HEK293 (cell line): ENCODE data around the gene LAG3.
A peak's percentile ranks its signal among the peaks of the same experiment; 100 is the strongest.

Experiments
- ELK4 ChIP-seq: IDR thresholded peaks from 2 replicates; pipeline ENCODE4 v1.6.1; 2011; ENCODE audit warnings: mild to moderate bottlenecking, low read depth, low read length, borderline replicate concordance
- GLIS2 ChIP-seq: fragments of 450-650 bp; formaldehyde crosslinking; IDR thresholded peaks from 2 replicates; pipeline ENCODE4 v1.5.1; 2016; ENCODE audit warnings: missing biosample characterization, missing genetic modification characterization
- HIC1 ChIP-seq: fragments of 450-650 bp; formaldehyde crosslinking; IDR thresholded peaks from 2 replicates; pipeline ENCODE4 v1.5.1; 2016; ENCODE audit warnings: missing biosample characterization, missing genetic modification characterization
- KLF1 ChIP-seq: fragments of 450-650 bp; formaldehyde crosslinking; IDR thresholded peaks from 2 replicates; pipeline ENCODE4 v1.5.1; 2016; ENCODE audit warnings: missing biosample characterization, missing genetic modification characterization
- KLF10 ChIP-seq: fragments of 450-650 bp; IDR thresholded peaks from 2 replicates; pipeline ENCODE4 v1.5.1; 2018; ENCODE audit warnings: missing biosample characterization, mild to moderate bottlenecking, missing genetic modification characterization
- PRDM1 ChIP-seq: fragments of 450-650 bp; formaldehyde crosslinking; IDR thresholded peaks from 2 replicates; pipeline ENCODE4; 2016; ENCODE audit warnings: missing biosample characterization, missing genetic modification characterization
- PRDM6 ChIP-seq: fragments of 450-650 bp; formaldehyde crosslinking; IDR thresholded peaks from 2 replicates; pipeline ENCODE4 v1.5.1; 2017; ENCODE audit warnings: missing biosample characterization, missing genetic modification characterization
- SCRT2 ChIP-seq: fragments of 450-650 bp; formaldehyde crosslinking; IDR thresholded peaks from 2 replicates; pipeline ENCODE4 v1.5.1; 2016; ENCODE audit warnings: missing biosample characterization, missing genetic modification characterization
- TRIM28 ChIP-seq: IDR thresholded peaks from 2 replicates; pipeline ENCODE4 v1.6.1; 2011; ENCODE audit warnings: low read length, control low read depth, borderline replicate concordance
- ZBTB11 ChIP-seq: fragments of 450-650 bp; formaldehyde crosslinking; conservative IDR thresholded peaks from 2 replicates; pipeline ENCODE4 v1.5.1; 2016; ENCODE audit warnings: low read depth, missing biosample characterization, missing genetic modification characterization
- ZFP37 ChIP-seq: fragments of 450-650 bp; formaldehyde crosslinking; IDR thresholded peaks from 2 replicates; pipeline ENCODE4 v1.5.1; 2016; ENCODE audit warnings: missing biosample characterization, missing genetic modification characterization
- ZFP41 ChIP-seq: fragments of 450-650 bp; formaldehyde crosslinking; IDR thresholded peaks from 2 replicates; pipeline ENCODE4 v1.5.1; 2016; ENCODE audit warnings: missing biosample characterization, missing genetic modification characterization, borderline replicate concordance
- ZNF175 ChIP-seq: fragments of 450-650 bp; formaldehyde crosslinking; IDR thresholded peaks from 2 replicates; pipeline ENCODE4 v1.5.1; 2016; ENCODE audit warnings: missing biosample characterization, missing genetic modification characterization
- ZNF23 ChIP-seq: fragments of 450-650 bp; formaldehyde crosslinking; IDR thresholded peaks from 2 replicates; pipeline ENCODE4 v1.5.1; 2016; ENCODE audit warnings: missing biosample characterization, missing genetic modification characterization, borderline replicate concordance
- ZNF280C ChIP-seq: fragments of 450-650 bp; formaldehyde crosslinking; IDR thresholded peaks from 2 replicates; pipeline ENCODE4 v1.5.1; 2016; ENCODE audit warnings: missing biosample characterization, missing genetic modification characterization
- ZNF302 ChIP-seq: fragments of 450-650 bp; formaldehyde crosslinking; IDR thresholded peaks from 2 replicates; pipeline ENCODE4 v1.5.1; 2016; ENCODE audit warnings: missing biosample characterization, missing genetic modification characterization, low read depth
- ZNF362 ChIP-seq: fragments of 450-650 bp; formaldehyde crosslinking; IDR thresholded peaks from 2 replicates; pipeline ENCODE4 v1.5.1; 2016; ENCODE audit warnings: missing biosample characterization, missing genetic modification characterization
- ZNF404 ChIP-seq: fragments of 450-650 bp; formaldehyde crosslinking; IDR thresholded peaks from 2 replicates; pipeline ENCODE4 v1.5.1; 2017; ENCODE audit warnings: missing biosample characterization, missing genetic modification characterization
- ZNF426 ChIP-seq: fragments of 450-650 bp; formaldehyde crosslinking; IDR thresholded peaks from 2 replicates; pipeline ENCODE4 v1.5.1; 2017; ENCODE audit warnings: missing biosample characterization, missing genetic modification characterization, mild to moderate bottlenecking, inconsistent platforms, moderate library complexity
- ZNF514 ChIP-seq: fragments of 450-650 bp; formaldehyde crosslinking; IDR thresholded peaks from 2 replicates; pipeline ENCODE4 v1.5.1; 2016; ENCODE audit warnings: missing biosample characterization, missing genetic modification characterization
- ZNF555 ChIP-seq: fragments of 450-650 bp; formaldehyde crosslinking; conservative IDR thresholded peaks from 2 replicates; pipeline ENCODE4 v1.5.1; 2017; ENCODE audit warnings: missing biosample characterization, mild to moderate bottlenecking, missing genetic modification characterization, inconsistent platforms
- ZNF558 ChIP-seq: fragments of 450-650 bp; formaldehyde crosslinking; IDR thresholded peaks from 2 replicates; pipeline ENCODE4 v1.5.1; 2016; ENCODE audit warnings: missing biosample characterization, missing genetic modification characterization
- ZNF571 ChIP-seq: fragments of 450-650 bp; formaldehyde crosslinking; IDR thresholded peaks from 2 replicates; pipeline ENCODE4 v1.5.0; 2017; ENCODE audit warnings: missing biosample characterization, missing genetic modification characterization
- ZNF580 ChIP-seq: fragments of 450-650 bp; formaldehyde crosslinking; IDR thresholded peaks from 2 replicates; pipeline ENCODE4 v1.5.1; 2016; ENCODE audit warnings: missing biosample characterization, missing genetic modification characterization
- ZNF704 ChIP-seq: fragments of 450-650 bp; formaldehyde crosslinking; IDR thresholded peaks from 2 replicates; pipeline ENCODE4 v1.5.1; 2016; ENCODE audit warnings: missing biosample characterization, missing genetic modification characterization

The LAG3 gene

GRCh38 chr12:6765634-6766581, 6.4 kb upstream of the LAG3 start, which contains the start of gene PTMS (continued):
- TF ChIP-seq KLF10 (tag by site-specific recombination) (peak; percentile 68), ZNF280C (no peak), ZBTB11 (peak; percentile 41), SCRT2 (tag by site-specific recombination) (no peak), ZNF571 (no peak), ZNF555 (tag by site-specific recombination) (no peak), ZNF404 (tag by site-specific recombination) (no peak), ZNF558 (tag by site-specific recombination) (no peak), ZNF175 (no peak), ZNF704 (tag by site-specific recombination) (no peak), ZNF580 (tag by site-specific recombination) (0 out of 2 replicates have a peak, but pooled peaks have one; percentile 55), GLIS2 (tag by site-specific recombination) (peak; percentile 93), TRIM28 (no peak), ZNF302 (tag by site-specific recombination) (no peak), ZNF426 (tag by site-specific recombination) (no peak), HIC1 (tag by site-specific recombination) (peak; percentile 70; the same call in 1 of the 2 replicates), ZFP37 (tag by site-specific recombination) (no peak; the same call in 1 of the 2 replicates), PRDM1 (tag by site-specific recombination) (peak; percentile 97), PRDM6 (tag by site-specific recombination) (no peak), ZNF362 (tag by site-specific recombination) (no peak), ZFP41 (no peak), KLF1 (tag by site-specific recombination) (peak; percentile 96), ZNF514 (tag by site-specific recombination) (no peak), ZNF23 (tag by site-specific recombination) (no peak), ELK4 (no peak)
